Medulla oblongata (tissue), 1 donor: ENCODE results near the gene ZFAND3.
"Not testable (repeated sequence)": the region's sequence is repeated elsewhere in the genome, so short reads cannot be mapped to it uniquely, and the experiment has no call there.

Source experiments
- DNase-seq: peaks from one replicate; pipeline ENCODE4 v3.0.0-alpha.2; 2015; ENCODE audit errors: extremely low spot score

ZFAND3 gene

DNA sequence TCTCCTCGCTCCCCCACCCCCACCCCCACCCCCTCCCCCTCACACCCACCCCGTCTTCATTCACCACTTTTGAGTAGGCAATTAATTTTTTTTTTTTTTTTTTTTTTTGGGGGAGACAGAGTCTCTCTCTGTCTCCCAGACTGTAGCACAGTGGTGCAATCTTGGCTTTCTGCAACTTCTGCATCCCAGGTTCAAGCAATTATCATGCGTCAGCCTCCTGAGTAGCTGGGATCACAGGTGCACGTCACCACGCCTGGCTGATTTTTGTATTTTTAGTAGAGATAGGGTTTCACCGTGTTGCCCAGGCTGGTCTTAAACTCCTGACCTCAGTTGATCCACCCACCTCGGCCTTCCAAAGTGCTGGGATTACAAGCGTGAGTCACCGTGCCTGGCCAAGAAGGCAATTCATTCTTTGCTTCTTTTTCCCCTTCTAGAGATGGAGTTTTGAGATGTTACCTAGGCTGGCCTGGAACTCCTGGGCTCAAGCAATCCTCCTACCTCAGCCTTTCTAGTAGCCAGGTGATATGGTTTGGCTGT, 230.4 kb downstream of the ZFAND3 start:
- not testable (repeated sequence) for DNase-seq

- DNase-seq = no peak
These were observed 232.4 kb downstream of the ZFAND3 start for GRCh38 chr6:38051819-38052434.

DNA sequence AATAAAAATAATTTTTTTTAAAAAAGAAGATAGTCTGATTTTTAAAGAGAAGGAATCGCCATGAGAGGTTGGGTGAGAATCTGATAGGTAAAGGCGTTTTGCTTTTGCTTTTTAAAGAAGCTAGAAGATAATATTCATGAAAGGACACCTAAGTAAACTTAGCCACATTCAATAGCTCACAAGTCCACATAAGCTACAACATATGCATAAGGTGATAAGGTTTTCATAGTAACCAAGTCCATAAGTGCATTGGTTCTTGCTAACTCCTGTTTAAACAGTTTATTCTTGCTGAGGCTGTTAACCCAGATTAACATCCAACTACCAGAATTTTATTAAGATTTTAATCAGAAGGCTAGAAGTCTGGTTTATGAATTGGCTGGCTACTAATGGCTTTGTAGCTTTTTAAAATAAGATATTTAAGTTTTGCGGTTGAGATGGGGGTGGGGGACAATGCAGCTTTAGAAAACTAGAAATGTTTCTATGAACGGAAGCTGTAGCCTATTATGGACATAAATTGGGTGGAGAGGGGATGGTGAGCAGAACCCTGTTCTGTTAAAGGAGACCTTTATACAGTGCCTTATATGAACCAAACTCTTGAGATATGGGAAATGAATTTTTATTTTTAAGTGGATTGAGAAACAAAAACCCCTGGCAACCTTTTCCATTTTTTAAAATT, 235.1 kb downstream of the ZFAND3 start:
- no peak for DNase-seq

DNA sequence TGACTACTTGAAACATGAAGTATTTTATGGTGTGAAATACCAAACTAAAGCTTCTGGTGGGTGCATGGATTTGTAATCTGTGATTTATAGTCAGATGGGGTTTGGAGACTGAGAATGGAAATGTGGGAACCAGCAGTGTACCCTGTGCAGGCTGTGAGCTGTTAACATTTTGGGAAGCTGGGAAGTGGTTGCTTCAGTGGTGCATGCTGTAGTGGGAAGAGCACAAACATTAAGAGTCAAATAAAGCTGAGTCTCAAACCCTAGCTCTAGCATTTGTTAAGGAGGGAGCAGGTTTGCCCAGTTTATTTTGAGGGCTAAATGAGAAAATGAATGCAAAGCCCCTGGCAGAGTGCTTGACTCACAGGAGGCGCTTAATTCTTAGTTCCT, 235.7 kb downstream of the ZFAND3 start:
- no peak for DNase-seq

DNA sequence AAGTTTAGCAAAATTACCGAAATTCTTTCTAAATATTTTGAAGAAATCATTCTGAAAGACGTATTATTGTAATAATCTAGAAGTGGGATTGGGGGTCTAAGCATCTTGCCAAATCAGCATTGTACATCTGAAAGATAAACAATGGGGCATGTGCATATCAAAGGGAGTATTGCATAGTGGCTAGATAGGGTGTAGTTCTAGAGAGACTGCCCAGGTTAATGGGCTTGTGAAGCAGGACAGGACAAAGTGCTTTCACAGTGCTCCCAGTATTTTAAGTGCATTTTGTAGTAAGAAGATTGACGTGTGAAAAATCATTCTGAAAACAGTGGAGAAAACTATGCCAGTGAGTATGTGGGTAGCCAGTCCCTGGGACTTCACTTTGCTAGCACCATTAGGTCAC, 236.8 kb downstream of the ZFAND3 start:
- DNase-seq = no peak

DNA sequence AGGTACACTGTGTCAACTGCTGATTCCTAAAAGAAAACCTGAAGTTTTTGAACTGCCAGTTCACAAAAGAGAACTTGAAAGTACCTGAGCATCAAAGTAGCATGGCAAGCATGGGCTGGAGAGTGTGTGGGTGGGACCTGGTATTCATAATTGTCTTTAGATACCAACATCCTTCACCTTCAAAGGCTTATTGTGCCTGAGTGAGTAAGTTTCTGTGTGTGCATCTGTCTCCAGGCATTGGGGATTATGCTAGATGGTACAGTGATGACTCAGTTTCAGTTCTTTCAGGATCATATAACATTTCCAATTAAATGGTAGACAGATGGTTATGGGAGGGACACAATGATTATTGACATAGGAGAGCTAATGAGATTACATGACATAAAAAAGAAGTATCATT, 238.5 kb downstream of the ZFAND3 start:
- DNase-seq = no peak

- no peak for DNase-seq
These were observed 242.5 kb downstream of the ZFAND3 start for GRCh38 chr6:38062066-38062465.

- no peak for DNase-seq
These were observed 244.4 kb downstream of the ZFAND3 start for GRCh38 chr6:38063973-38064372.

GRCh38 chr6:38064431-38064830, 244.9 kb downstream of the ZFAND3 start:
- DNase-seq = no peak

DNA sequence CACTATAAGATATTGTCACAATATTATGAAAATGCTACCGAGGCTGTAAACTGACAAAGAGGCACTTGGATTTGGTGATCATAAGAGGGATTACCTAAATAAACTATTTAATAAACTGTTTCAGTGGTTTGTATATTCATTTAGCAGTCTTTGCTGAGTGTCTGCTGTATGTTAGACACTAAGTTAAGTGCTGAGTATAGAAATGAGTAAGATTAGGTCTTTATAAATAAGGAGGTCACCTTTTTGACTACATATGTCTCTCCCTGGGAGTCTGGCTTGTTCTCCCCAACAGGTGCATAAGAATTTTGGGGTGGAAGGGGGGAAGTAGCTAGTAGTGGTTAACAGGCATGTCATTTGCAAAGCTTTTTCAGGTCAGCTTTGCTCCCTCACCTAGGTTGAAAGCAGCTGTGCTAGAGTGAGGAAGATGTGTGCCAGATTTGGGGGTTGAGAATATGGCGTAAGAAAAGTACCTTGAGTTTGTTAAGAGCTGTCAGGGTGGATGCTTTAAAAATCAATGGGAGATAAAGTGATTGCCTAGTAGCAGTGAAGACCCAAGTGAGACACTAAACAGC, 246.3 kb downstream of the ZFAND3 start:
- DNase-seq = no peak

- DNase-seq = no peak
These were observed 247.9 kb downstream of the ZFAND3 start for GRCh38 chr6:38067263-38067980.

DNA sequence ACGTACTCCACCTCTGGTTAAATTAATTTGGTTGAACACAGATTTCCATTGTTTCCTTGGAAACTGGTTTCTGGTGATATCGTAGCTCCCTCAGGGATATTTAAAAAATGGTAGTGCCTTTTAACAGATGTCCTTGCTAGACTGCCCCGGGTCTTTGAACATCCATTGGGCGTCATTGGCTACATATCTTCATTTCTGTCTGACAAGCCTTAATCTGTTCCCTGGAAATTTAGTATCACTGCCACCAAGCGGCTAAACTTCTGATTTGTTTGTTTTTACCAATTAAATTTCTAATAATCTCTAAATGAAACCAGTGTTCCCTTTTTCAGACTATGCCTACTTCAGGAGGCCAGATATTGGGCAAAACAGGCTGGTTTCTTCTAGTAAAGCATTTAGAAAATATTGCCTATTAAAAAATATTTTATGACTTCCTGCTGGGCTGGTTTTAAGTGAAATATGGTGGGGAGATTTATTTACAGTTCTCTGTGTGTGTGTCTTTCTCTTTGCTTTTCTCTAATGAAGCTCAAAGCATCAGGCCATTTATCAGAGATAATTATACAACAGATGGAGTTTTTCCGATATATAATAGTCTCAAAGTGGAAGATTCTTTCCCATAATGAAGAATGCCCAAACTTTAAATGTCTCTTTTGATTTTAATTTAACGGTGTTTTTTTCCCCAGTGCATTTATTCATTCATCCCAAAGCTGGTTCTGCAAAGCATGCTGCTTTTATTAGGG, 249.5 kb downstream of the ZFAND3 start:
- no peak for DNase-seq

DNA sequence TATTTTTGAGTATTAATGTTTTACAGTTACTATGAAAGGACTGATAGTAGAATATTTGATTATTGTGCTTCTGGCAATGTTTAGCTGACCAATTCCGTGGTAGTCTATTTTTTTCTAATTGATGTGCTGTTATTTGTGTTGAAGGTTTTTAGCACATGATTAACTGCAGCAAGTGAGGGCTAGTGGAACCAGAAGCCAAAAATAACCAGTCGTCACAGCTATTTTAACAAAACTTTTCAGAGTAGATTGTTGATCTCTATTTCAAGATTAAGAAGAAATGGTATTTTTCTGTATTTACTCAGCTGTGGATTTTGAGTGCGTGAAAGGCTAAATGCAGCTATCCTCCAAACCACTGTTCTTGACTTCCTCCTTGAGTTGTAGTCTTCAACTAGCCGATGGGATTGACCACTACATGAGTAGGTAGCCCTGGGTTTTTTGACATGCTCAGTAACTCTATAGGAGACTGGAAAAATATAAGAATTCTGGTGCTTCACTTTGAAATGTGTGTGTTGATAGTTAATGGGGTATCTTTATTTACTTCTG, 258.0 kb downstream of the ZFAND3 start:
- no peak for DNase-seq

DNA sequence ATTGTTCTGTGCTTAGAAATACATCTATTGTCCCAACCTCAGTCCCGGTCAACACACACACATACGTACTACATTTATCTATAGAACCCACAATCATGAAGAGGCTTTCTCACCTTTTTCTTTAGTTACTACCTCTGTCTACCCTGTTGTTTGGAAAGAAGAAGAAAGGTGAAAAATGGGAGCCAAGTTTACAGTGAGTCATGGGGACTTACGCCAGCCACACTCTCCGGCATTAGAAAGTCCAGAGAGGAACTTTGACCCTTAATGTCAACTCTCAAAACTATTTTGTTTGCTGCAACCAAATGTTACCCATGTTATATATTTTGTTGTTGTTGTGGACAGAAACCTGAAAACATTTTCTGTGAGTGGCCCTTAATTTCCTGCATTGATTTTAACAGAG, 259.1 kb downstream of the ZFAND3 start:
- no peak for DNase-seq

- DNase-seq = no peak
These were observed 259.6 kb downstream of the ZFAND3 start for GRCh38 chr6:38079107-38079506.

DNA sequence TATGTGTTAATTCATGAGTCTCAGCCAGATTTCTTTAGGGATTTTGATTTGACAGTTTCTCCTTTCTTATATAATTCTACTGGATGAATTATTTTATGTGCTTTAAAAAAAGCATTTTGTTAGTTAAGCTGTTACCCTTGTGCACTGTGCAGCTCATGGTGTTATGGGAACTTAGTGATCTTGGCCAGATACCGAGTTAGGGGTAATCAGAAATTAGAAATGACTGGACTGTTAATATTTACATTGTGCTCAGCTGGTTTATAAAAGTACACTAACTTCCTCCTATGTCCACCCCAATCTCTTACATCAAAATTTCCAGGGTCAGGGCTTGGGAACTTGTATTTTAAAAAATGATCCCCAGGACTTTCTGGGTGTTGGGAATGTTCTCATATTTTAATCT, 260.0 kb downstream of the ZFAND3 start:
- DNase-seq = no peak

- DNase-seq = no peak
These were observed 260.8 kb downstream of the ZFAND3 start for GRCh38 chr6:38080360-38080759.

GRCh38 chr6:38080889-38081288, 261.4 kb downstream of the ZFAND3 start:
- no peak for DNase-seq

DNA sequence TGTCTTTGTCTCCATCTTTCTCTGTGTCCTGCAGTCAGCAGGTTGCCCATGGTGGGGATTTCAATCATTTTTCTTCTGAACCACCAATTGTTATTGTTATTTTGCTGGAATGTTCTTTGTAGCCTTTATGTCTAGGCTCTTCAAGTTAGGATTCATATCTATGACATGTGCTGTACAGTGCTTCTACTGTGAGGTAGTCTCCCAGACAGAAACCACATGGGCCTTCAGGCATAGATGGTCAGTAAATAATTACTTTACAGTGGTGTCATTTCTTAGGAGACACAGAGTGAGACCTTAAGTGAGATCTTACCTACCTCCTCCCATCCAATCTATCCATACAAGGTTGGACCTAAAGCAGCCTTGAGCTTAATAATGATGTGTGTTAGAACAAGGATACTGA, 265.5 kb downstream of the ZFAND3 start:
- DNase-seq = no peak

DNA sequence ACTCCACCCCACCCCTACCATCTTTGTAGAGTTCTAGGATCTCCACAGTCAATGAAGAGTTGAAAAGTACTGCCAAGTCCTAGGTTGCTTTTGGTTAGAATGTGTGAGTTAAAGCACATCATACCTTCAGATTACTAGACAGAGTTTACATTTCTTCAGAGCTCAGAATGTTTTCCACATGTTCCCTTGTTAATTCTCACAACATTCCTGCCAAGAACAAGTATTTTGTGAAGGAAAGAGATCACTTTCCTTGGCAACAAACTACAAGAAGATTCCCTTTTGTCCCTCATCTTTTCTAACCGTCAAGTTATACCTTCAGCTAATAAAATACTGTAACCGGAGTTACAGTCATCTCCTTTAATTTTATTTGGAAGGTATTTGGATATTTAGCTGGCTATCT, 266.8 kb downstream of the ZFAND3 start:
- DNase-seq = no peak

GRCh38 chr6:38088010-38088409, 268.5 kb downstream of the ZFAND3 start:
- DNase-seq = peak; percentile 44

DNA sequence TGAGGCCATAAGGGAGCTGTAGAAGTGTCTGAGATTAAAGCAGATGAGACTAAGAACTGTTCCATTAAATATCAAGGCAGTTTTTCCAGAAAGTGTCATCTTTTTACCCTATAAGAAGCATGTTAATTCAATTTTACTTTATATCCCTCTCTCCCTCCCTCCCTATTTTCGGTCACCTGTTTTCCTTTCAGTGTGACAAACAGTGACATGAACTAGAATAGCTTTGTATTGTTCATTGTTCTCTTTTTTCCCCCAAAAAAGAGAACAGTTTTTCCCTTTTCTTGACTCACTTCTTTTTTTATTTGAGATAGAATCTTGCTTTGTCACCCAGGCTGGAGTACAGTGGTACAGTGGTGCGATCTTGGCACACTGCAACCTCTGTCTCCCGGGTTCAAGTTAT, 269.3 kb downstream of the ZFAND3 start:
- peak; percentile 63 for DNase-seq
